ENCODE data around the gene DUSP16.
"Not testable (repeated sequence)": the region's sequence is repeated elsewhere in the genome, so short reads cannot be mapped to it uniquely, and the experiment has no call there.

DUSP16 gene

GRCh38 chr12:12488823-12489550 lies 73.7 kb downstream of the DUSP16 start:
- no peak for DNase-seq

DNA sequence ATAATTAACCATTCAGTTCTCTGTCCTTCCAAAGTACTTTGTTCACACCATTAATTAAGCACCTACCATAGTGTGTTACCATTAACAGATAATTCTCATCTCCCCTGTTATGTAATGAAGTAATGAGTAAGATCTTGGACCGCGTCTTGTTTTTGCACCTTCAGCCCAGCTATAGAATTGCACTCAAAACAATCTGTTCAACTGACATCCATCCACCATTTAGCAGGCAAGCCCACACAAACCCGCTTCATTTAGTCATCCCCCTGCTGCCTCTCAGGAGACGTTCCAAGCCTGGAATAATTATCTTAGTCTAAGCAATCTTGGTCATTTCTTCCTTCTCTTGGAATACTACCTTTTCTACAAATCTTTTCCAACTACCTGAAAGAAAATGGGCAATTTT lies 74.4 kb downstream of the DUSP16 start:
- no peak for DNase-seq

DNA sequence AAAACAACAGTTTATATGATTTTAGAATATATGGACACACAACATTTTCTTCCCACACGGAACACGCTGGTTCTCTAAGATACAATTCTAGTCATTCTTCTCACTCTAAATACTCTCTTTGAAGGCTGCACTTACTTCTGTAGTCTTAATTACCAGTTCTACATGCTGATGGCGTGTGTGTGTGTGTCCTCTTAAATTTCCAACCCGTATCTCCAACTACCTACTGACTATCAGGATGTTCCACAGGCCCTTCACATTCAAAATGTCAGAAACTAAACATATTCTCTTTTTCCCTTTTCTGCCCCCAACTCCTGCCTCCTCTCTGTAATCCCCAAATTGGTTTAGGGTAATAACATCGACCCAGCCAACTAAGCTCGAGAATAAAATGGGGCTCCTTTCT lies 75.2 kb downstream of the DUSP16 start:
- DNase-seq: no peak

- DNase-seq: no peak
These were observed 75.9 kb downstream of the DUSP16 start for GRCh38 chr12:12486661-12487240.

- no peak for DNase-seq
These were observed 79.2 kb downstream of the DUSP16 start for GRCh38 chr12:12483438-12483837.

DNA sequence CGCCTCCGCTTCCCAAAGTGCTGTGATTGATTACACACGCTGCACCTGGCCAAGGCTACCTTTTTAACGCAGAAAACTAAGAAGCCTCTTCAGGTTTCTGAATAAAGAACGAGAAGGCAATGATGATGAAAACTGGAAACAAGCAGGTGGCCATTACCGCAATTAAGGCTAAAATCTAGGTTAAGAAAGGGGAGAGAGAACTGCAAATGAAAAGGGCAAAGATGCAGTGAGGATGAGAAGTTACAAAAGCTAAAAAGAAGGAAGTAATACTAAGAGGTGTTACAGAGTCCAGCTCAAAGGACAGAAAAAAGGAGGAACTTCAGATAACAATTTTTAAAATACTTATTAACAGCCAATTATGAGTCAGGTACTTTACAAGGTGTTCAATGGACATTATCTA lies 79.7 kb downstream of the DUSP16 start:
- no peak for DNase-seq

DNA sequence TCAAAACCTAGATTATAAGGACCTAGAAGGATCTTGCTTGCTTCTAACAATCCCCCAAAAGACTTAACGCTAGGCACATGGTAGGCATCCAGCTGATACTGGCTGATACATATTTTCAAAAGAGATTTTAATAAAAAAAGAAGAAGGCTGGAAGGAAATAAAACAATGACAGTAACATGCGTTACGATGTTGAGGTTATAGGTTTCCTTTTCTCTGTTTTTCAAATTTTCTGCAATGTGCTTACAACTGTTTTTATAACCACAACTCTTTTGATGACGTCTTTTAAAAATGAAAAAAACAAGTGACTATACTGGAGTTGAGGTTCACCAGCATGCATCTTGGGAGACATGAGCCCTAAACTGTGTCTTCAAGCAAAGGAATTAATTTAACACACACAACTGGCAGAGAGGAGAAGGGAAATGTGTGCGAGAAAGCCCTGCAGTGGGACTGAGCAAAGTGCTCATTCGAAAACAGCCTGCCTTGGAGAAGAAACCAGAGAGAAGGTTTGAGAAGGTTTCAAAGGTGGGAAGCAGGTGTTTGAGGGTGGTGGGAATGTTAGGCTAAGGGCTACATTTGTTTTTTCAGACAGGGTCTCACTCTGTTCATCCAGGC lies 80.4 kb downstream of the DUSP16 start:
- DNase-seq: no peak

GRCh38 chr12:12481631-12482030 lies 81.0 kb downstream of the DUSP16 start:
- DNase-seq: no peak

DNA sequence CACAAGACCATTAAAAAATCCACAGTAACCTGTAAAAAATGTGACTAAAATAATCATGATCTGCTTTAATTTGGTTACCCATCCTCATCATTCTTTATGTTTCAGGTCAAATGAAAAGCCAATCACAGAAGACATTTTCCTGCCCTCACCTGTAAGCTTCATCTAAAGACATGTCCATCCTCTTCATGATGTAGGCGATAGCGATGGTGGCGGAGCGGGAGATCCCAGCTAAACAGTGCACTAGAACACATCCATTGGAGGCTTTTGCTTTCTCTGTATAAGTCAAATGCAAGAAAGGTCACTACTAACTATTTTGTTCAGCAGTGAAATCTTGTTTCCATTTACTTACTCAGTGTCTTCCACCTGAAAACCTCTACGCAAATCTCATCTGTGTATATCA lies 82.6 kb downstream of the DUSP16 start:
- DNase-seq: no peak

- no peak for DNase-seq
These were observed 85.2 kb downstream of the DUSP16 start for GRCh38 chr12:12477532-12477890.

DNA sequence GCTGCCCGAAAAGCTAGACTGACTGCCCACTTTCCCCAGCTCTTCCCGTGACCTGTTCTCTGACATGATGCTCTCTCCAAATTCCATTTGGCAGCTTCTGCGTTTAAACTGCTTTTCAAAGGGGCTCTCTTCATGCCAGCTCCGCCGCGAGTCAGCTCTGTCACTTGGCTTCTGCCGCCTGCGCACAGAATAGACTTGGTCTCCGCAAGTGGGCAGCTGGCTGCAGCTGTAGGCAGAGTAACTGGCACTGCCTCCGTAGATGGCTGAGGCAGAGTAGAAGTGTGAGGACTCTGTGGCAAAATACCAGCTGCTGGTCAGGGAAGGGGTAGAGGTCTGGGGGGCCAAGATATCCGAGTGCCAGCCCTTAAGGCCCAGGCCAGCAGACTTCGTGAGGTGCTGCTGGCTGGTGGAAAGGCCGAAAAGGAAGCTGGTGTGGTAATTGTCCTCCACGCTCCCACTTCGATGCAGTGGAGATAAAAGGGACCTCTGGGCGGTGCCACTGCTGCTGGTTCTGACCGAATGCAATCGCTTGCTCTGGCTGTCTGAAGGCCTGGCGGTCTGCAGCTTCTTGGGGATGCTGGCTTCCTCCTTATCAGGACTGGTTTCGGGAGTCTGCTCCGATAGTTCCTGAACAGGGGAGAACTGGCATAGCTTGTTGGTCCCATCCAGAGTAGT lies 85.7 kb downstream of the DUSP16 start:
- DNase-seq: no peak

- DNase-seq: no peak
These were observed 87.5 kb downstream of the DUSP16 start for GRCh38 chr12:12474931-12475795.

GRCh38 chr12:12474471-12474928 lies 88.2 kb downstream of the DUSP16 start:
- DNase-seq: no peak

DNA sequence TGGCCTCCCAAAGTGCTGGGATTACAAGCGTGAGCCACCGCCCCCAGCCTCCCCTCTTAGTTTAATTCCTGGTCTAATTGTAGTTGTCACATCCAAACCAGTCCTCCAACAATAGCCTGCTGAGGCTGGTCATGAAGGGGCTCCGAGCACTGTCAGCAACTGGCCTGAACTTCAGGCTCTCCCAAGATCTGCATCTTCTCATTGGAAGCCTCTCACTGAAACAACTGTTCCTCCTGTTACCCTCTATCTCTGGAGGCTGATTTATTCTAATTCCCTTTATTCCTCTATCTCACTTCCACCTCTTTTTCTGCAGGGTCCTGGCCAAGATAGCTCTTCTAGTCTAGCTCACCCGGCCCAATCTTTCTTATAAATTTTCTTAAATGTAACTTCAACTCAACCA lies 89.4 kb downstream of the DUSP16 start:
- DNase-seq: no peak

GRCh38 chr12:12471982-12472961 lies 90.4 kb downstream of the DUSP16 start:
- not testable (repeated sequence) for DNase-seq

DNA sequence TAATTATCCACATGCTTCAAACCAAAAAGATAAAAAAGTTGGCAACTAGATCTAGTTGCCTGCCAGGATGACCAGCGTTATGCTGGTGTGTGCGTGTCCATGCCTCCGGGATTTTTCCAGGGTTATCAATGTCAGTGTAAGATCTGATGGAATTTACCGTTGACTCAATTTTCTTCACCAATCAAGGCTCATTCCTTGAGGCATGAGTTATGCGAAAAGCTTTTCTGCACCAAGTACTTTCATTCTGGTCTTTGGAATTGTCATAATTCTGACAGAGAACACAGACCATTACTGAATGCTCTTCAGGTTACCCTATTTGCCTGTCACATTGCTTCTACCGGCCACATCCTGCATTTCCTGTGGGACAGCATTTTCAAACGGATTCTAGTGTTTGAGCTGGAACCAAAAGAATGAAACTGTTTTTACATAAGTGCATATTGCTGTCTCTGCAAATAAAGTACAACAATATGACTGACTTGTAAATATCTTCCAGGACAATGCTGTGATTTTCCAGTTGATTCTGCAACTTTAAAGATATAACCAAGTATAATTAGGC lies 91.8 kb downstream of the DUSP16 start:
- DNase-seq: no peak

GRCh38 chr12:12469386-12469785 lies 93.3 kb downstream of the DUSP16 start:
- DNase-seq: no peak

GRCh38 chr12:12468575-12468974 lies 94.1 kb downstream of the DUSP16 start:
- DNase-seq: no peak

DNA sequence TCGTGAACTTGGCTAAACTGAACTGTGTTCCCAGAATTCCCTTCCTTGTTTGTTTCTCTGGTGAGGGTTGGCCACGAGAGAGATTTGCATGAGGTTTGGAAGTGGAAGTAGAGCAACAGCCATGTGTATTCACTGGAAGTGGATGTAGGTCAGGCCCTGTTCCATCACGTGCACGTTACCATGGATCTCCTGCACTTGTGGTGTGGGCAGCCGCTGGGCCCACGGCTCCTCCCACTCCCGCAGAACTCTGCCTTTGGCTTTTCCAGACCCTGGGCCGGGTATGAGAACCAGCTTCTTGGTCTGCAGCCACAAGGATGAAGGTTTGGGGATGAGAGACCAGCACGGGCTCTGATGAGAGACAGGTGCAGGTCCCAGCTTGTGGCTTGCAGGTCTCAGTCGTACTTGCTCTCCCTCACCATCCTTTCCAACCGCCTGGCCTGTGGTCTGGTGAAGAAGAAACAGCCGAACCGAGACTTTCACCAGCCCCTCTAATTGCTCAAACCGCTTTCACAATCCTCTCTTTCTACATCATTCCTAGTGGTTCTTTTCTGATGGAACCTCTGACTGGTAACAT lies 94.9 kb downstream of the DUSP16 start:
- no peak for DNase-seq

- no peak for DNase-seq
These were observed 95.4 kb downstream of the DUSP16 start for GRCh38 chr12:12467264-12467663.

DNA sequence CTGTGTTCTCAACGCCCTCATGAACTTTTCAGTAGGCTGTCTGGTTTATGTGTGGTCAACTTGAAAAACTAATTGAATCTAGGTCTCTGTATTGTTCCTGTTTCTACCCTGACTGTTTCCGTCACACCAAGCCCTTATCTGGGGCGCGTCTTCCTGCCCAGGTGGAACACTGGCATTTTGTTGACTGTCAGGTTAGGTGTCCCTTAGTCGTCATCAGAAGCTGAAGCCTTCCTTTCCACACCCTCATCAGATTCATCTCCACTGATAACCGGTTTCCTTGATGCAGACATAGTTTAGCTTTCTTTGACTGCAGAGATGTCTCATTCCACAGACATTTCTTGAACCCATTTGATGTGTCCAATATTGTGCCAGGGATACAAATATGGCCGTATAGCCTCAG lies 96.5 kb downstream of the DUSP16 start:
- DNase-seq: no peak
